Nephron (organoid): ENCODE results near the gene GPN3.

Experiments
- H3K27ac Mint-ChIP-seq, 3 experiments: 2 replicates each; pipeline ENCODE4 v1.8.0; 2020; ENCODE audit warnings: mixed read lengths in 3 of 3, mild to moderate bottlenecking in 2 of 3, moderate library complexity in 1 of 3
- H3K27me3 Mint-ChIP-seq: 2 replicates; pipeline ENCODE4 v1.8.0; 2021; ENCODE audit warnings: low read depth, mild to moderate bottlenecking, moderate library complexity, mixed read lengths
- H3K36me3 Mint-ChIP-seq: 2 replicates; pipeline ENCODE4 v1.8.0; 2020; ENCODE audit warnings: low read depth, mixed read lengths
- H3K4me1 Mint-ChIP-seq: 2 replicates; pipeline ENCODE4 v1.8.0; 2020; ENCODE audit warnings: mixed read lengths
- H3K4me3 Mint-ChIP-seq, 3 experiments: 2 replicates each; pipeline ENCODE4 v1.8.0; 2020; ENCODE audit warnings: mild to moderate bottlenecking in 3 of 3, mixed read lengths in 3 of 3, moderate library complexity in 2 of 3
- H3K9me3 Mint-ChIP-seq: 2 replicates; pipeline ENCODE4 v1.8.0; 2020; ENCODE audit warnings: mixed read lengths
- CTCF ChIP-seq, 3 experiments: fragments of 200-600 bp; sonication (generic); IDR thresholded peaks; one replicate each; pipeline ENCODE4 v1.5.0; 2021; ENCODE audit warnings: antibody characterized with exemption in 3 of 3; ENCODE audit not compliant: unreplicated experiment in 3 of 3

The GPN3 gene

GRCh38 chr12:110403976-110404682 is 63.9 kb downstream of the GPN3 start:
- Mint-ChIP-seq H3K27me3 (no peaks in the 10 kb centered on the region), H3K27ac (peak overlapping the region; percentile 100), H3K36me3 (peaks cover 19% of the 10 kb centered on the region), H3K4me3 (peak overlapping the region; percentile 99 to 100 (median 100)), H3K9me3 (no peaks in the 10 kb centered on the region), H3K4me1 (peaks cover 13% of the 10 kb centered on the region)
- TF ChIP-seq CTCF (IDR thresholded peaks at IDR 0.05; ENCODE audit: unreplicated experiment in 3 of 3) = no peak

- Mint-ChIP-seq H3K4me1 (peaks cover 13% of the 10 kb centered on the region), H3K27ac (peak within 1 kb of the TSS; percentile 100), H3K4me3 (peak within 1 kb of the TSS; percentile 99 to 100 (median 100)), H3K36me3 (peaks cover 20% of the 10 kb centered on the region), H3K9me3 (no peaks in the 10 kb centered on the region), H3K27me3 (no peaks in the 10 kb centered on the region)
- no peak for TF ChIP-seq CTCF (IDR thresholded peaks at IDR 0.05; ENCODE audit: unreplicated experiment in 3 of 3)
Observed at GRCh38 chr12:110403146-110403975, 64.7 kb downstream of the GPN3 start, which contains the start of gene ANAPC7. Gene ANAPC7 (minus strand): TSS chr12:110403708. CDS start chr12:110403627, 81 bp downstream.
